DOHH2 (cell line): ENCODE data around the gene DCPS.

Experiments
- H3F3A ChIP-seq: fragments of 200-600 bp; sonication (generic), shearing (Covaris generic); 2 replicates; pipeline ENCODE4 v1.6.0; 2016; ENCODE audit warnings: antibody characterized with exemption, mild to moderate bottlenecking; ENCODE audit not compliant: control insufficient read depth, insufficient read depth
- H3K27ac ChIP-seq: fragments of 200-600 bp; sonication (generic); 2 replicates; pipeline ENCODE4 v1.5.1; 2014; ENCODE audit warnings: low read depth, mild to moderate bottlenecking, low read length, moderate library complexity
- H3K27me3 ChIP-seq: fragments of 200-600 bp; sonication (generic); 2 replicates; pipeline ENCODE4 v1.6.1; 2014; ENCODE audit warnings: mild to moderate bottlenecking, low read length, mixed read lengths; ENCODE audit not compliant: control insufficient read depth
- H3K36me3 ChIP-seq: fragments of 200-600 bp; sonication (generic); 2 replicates; pipeline ENCODE4 v1.6.1; 2014; ENCODE audit warnings: mild to moderate bottlenecking, low read length, moderate library complexity, mixed read lengths; ENCODE audit not compliant: control insufficient read depth
- H3K4me1 ChIP-seq: fragments of 200-600 bp; sonication (generic); 2 replicates; pipeline ENCODE4 v1.6.1; 2014; ENCODE audit warnings: mild to moderate bottlenecking, low read length, mixed read lengths; ENCODE audit not compliant: control insufficient read depth
- H3K4me2 ChIP-seq: fragments of 200-600 bp; sonication (generic); 2 replicates; pipeline ENCODE4 v1.6.0; 2014; ENCODE audit warnings: mild to moderate bottlenecking, low read length, moderate library complexity
- H3K4me3 ChIP-seq: fragments of 200-600 bp; sonication (generic); 2 replicates; pipeline ENCODE4 v1.5.1; 2014; ENCODE audit warnings: mild to moderate bottlenecking, low read length, mixed read lengths
- H3K79me2 ChIP-seq: fragments of 200-600 bp; sonication (generic); 2 replicates; pipeline ENCODE4 v1.6.1; 2014; ENCODE audit warnings: mild to moderate bottlenecking, low read length, mixed read lengths; ENCODE audit not compliant: control insufficient read depth
- H3K9me2 ChIP-seq: fragments of 200-600 bp; sonication (generic); replicated peaks from 2 replicates; pipeline ENCODE4 v1.6.1; 2014; ENCODE audit warnings: mild to moderate bottlenecking, low read length, mixed read lengths; ENCODE audit not compliant: control insufficient read depth
- H3K9me3 ChIP-seq: fragments of 200-600 bp; sonication (generic); 2 replicates; pipeline ENCODE4 v1.6.1; 2014; ENCODE audit warnings: antibody characterized with exemption, low read length, mixed read lengths; ENCODE audit not compliant: control insufficient read depth, insufficient read depth
- H4K20me1 ChIP-seq: fragments of 200-600 bp; sonication (generic); 2 replicates; pipeline ENCODE4 v1.6.0; 2014; ENCODE audit warnings: low read depth, mild to moderate bottlenecking, antibody characterized with exemption, low read length, moderate library complexity; ENCODE audit not compliant: control insufficient read depth, insufficient read depth
- EZH2phosphoT487 ChIP-seq: fragments of 200-600 bp; sonication (generic); IDR thresholded peaks from 2 replicates; pipeline ENCODE4 v1.6.1; 2017; ENCODE audit warnings: borderline replicate concordance, mild to moderate bottlenecking, antibody characterized with exemption, low read length, moderate library complexity, mixed read lengths
- TF ChIP-seq, protein P1 (sequence below): fragments of 200-600 bp; sonication (generic); IDR thresholded peaks from one replicate; pipeline ENCODE4 v1.5.1; 2014; ENCODE audit warnings: antibody characterized with exemption, mild to moderate bottlenecking, low read depth, low read length; ENCODE audit not compliant: poor library complexity, severe bottlenecking

Gene DCPS

GRCh38 chr11:126257144-126257543, 46.7 kb upstream of the DCPS start:
- TF ChIP-seq, protein P1, sequence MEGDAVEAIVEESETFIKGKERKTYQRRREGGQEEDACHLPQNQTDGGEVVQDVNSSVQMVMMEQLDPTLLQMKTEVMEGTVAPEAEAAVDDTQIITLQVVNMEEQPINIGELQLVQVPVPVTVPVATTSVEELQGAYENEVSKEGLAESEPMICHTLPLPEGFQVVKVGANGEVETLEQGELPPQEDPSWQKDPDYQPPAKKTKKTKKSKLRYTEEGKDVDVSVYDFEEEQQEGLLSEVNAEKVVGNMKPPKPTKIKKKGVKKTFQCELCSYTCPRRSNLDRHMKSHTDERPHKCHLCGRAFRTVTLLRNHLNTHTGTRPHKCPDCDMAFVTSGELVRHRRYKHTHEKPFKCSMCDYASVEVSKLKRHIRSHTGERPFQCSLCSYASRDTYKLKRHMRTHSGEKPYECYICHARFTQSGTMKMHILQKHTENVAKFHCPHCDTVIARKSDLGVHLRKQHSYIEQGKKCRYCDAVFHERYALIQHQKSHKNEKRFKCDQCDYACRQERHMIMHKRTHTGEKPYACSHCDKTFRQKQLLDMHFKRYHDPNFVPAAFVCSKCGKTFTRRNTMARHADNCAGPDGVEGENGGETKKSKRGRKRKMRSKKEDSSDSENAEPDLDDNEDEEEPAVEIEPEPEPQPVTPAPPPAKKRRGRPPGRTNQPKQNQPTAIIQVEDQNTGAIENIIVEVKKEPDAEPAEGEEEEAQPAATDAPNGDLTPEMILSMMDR: no peak
- no peak for TF ChIP-seq EZH2phosphoT487
- H3F3A ChIP-seq: peaks cover 19% of the 10 kb centered on the region
- no peak overlapping the region for H3K4me3 ChIP-seq
- no peaks in the 10 kb centered on the region for H3K9me2 ChIP-seq
- no peaks in the 10 kb centered on the region for H3K9me3 ChIP-seq
- H3K4me1 ChIP-seq: no peaks in the 10 kb centered on the region
- H3K4me2 ChIP-seq: no peak overlapping the region
- no peaks in the 10 kb centered on the region for H3K79me2 ChIP-seq
- no peak overlapping the region for H3K27ac ChIP-seq
- H4K20me1 ChIP-seq: no peaks in the 10 kb centered on the region
- peaks cover 35% of the 10 kb centered on the region for H3K36me3 ChIP-seq
- H3K27me3 ChIP-seq: no peaks in the 10 kb centered on the region

DNA sequence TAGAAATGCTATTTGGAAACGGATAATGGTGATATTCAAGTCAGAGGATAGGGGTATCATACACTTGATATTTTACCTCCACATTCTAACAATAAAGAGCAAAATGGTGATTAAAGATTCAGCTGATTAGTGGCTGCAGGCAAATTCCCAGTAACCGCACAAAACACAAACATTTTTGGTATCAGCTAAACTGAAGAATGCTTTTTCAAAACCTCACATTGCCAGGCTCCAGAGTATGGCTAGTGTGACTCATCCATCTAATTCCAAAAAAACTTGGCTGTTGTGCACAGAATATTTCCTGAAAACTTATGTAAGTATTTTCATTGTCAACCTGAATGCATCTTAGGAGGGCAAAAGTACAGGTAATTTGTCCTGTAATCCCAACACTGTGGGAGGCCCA, 46.1 kb upstream of the DCPS start:
- Histone ChIP-seq H3K4me2 (no peak overlapping the region), H3K4me3 (no peak overlapping the region), H3K9me3 (no peaks in the 10 kb centered on the region), H4K20me1 (no peaks in the 10 kb centered on the region), H3K79me2 (no peaks in the 10 kb centered on the region), H3K9me2 (no peaks in the 10 kb centered on the region), H3K36me3 (peaks cover 41% of the 10 kb centered on the region), H3K4me1 (no peaks in the 10 kb centered on the region), H3F3A (peaks cover 19% of the 10 kb centered on the region), H3K27ac (no peak overlapping the region), H3K27me3 (no peaks in the 10 kb centered on the region)
- no peak for TF ChIP-seq EZH2phosphoT487
- TF ChIP-seq, protein P1: no peak

DNA sequence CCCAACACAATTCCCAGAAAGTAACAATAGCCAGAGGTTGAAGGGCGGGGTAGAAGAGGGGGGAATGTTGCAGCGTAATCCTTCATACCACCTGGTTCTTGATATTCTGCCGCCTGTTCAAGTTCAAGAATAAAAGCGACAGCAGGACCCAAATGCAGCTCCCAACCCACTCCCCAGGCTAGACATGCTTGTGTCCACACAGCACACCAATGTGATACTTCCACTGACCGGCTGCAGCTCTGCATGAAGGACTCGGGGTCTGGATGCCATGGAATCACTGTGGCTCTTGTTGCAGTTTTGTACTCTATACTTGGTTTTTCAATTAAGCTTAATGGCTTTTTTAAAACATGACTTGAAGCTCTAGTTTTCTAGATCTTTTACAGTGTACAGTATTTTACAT, 41.6 kb upstream of the DCPS start:
- peaks cover 6% of the 10 kb centered on the region; the same call in 1 of the 2 replicates for H4K20me1 ChIP-seq
- TF ChIP-seq, protein P1: no peak
- no peak for TF ChIP-seq EZH2phosphoT487
- no peak overlapping the region for H3K27ac ChIP-seq
- H3K36me3 ChIP-seq: peaks cover 66% of the 10 kb centered on the region
- peaks cover 19% of the 10 kb centered on the region for H3F3A ChIP-seq
- no peak overlapping the region for H3K4me3 ChIP-seq
- no peaks in the 10 kb centered on the region for H3K27me3 ChIP-seq
- peaks cover 16% of the 10 kb centered on the region for H3K79me2 ChIP-seq
- H3K9me3 ChIP-seq: no peaks in the 10 kb centered on the region
- peaks cover 3% of the 10 kb centered on the region for H3K4me1 ChIP-seq
- no peaks in the 10 kb centered on the region for H3K9me2 ChIP-seq
- H3K4me2 ChIP-seq: no peak overlapping the region
